CD4-positive, alpha-beta T cell treated with Interleukin-15 for 4 hours (primary cell): Measurements from ENCODE around the gene SLC37A2.
"Not testable (repeated sequence)": the region's sequence is repeated elsewhere in the genome, so short reads cannot be mapped to it uniquely, and the experiment has no call there.

ENCODE experiments used
- DNase-seq: peaks from one replicate; pipeline ENCODE4 v3.0.0-alpha.2; 2020; ENCODE audit warnings: low spot score

The SLC37A2 gene

GRCh38 chr11:125062931-125063428 lies at the start of gene SLC37A2:
SLC37A2 (plus strand) TSS chr11:125063305; CDS start chr11:125063368, 63 bp downstream.
- DNase-seq: peak; percentile 35

GRCh38 chr11:125016413-125016812 lies 46.7 kb upstream of the SLC37A2 start:
- no peak for DNase-seq

- no peak for DNase-seq
Observed at GRCh38 chr11:125020342-125020741, 42.8 kb upstream of the SLC37A2 start.

GRCh38 chr11:125022551-125022950 lies 40.6 kb upstream of the SLC37A2 start:
- DNase-seq: no peak

GRCh38 chr11:125025968-125026367 lies 37.1 kb upstream of the SLC37A2 start:
- DNase-seq: no peak

- not testable (repeated sequence) for DNase-seq
Observed at GRCh38 chr11:125029431-125029830, 33.7 kb upstream of the SLC37A2 start.

GRCh38 chr11:125036933-125037332 lies 26.2 kb upstream of the SLC37A2 start:
- DNase-seq: no peak

- no peak for DNase-seq
Observed at GRCh38 chr11:125049164-125049792, 13.8 kb upstream of the SLC37A2 start.

GRCh38 chr11:125052047-125052446 lies 11.1 kb upstream of the SLC37A2 start:
- no peak for DNase-seq

GRCh38 chr11:125053167-125053566 lies 9.9 kb upstream of the SLC37A2 start:
- DNase-seq: no peak

- DNase-seq: no peak
Observed at GRCh38 chr11:125055107-125055715, 7.9 kb upstream of the SLC37A2 start.

- DNase-seq: not testable (repeated sequence)
Observed at GRCh38 chr11:125056111-125056510, 7.0 kb upstream of the SLC37A2 start.

- DNase-seq: no peak
Observed at GRCh38 chr11:125056931-125057692, 6.0 kb upstream of the SLC37A2 start.

- no peak for DNase-seq
Observed at GRCh38 chr11:125057693-125058016, 5.5 kb upstream of the SLC37A2 start.

- DNase-seq: no peak
Observed at GRCh38 chr11:125061281-125061680, 1.8 kb upstream of the SLC37A2 start.

- DNase-seq: no peak
Observed at GRCh38 chr11:125062218-125062930, 731 bp upstream of the SLC37A2 start.

GRCh38 chr11:125063429-125064043 lies 431 bp downstream of the SLC37A2 start:
- no peak for DNase-seq

GRCh38 chr11:125064070-125064469 lies 965 bp downstream of the SLC37A2 start:
- no peak for DNase-seq

- DNase-seq: no peak
Observed at GRCh38 chr11:125068368-125068767, 5.3 kb downstream of the SLC37A2 start.

GRCh38 chr11:125069008-125069407 lies 5.9 kb downstream of the SLC37A2 start:
- no peak for DNase-seq

- no peak for DNase-seq
Observed at GRCh38 chr11:125069796-125070195, 6.7 kb downstream of the SLC37A2 start.

GRCh38 chr11:125070699-125071254 lies 7.7 kb downstream of the SLC37A2 start:
- peak; percentile 2 for DNase-seq
